ENCODE data around the gene HS3ST3B1. TPM values are rescaled to one million over a fixed set of nuclear protein-coding genes. Genes with fewer than 3 reads are reported as not detected.

Gene HS3ST3B1
- total RNA-seq, 2 donors from 2014 or later: 0.78 to 2.8 TPM

DNA sequence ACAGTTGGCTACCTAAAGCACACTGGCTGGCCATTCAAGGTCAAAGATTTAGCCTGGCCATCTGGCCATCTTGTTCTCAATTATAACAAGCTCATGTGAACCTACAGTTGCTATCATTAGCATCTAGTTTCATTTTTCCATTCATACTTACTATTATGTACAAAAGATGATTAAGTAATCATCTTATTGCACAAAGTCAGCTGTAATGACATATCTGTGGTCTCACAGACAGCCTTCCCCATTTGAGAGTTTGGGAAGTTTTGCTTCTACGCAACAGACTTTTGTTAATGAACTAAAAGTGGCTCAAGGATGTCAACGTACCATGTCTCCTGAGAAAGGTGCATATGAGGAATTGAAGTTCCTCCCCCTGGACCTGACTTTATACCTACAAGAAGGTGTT, 51.3 kb downstream of the HS3ST3B1 start:
- H3K36me3 ChIP-seq: no peaks in the 10 kb centered on the region
- no peak for DNase-seq (ENCODE audit: low spot score)
- no peak overlapping the region for H3K27ac ChIP-seq
- H3K4me1 ChIP-seq: no peaks in the 10 kb centered on the region
- H3K4me3 ChIP-seq: no peak overlapping the region
- peaks cover 0 to 8% of the 10 kb centered on the region in 2 donors for H3K9me3 ChIP-seq
- H3K27me3 ChIP-seq: no peaks in the 10 kb centered on the region
- TF ChIP-seq, protein P1, sequence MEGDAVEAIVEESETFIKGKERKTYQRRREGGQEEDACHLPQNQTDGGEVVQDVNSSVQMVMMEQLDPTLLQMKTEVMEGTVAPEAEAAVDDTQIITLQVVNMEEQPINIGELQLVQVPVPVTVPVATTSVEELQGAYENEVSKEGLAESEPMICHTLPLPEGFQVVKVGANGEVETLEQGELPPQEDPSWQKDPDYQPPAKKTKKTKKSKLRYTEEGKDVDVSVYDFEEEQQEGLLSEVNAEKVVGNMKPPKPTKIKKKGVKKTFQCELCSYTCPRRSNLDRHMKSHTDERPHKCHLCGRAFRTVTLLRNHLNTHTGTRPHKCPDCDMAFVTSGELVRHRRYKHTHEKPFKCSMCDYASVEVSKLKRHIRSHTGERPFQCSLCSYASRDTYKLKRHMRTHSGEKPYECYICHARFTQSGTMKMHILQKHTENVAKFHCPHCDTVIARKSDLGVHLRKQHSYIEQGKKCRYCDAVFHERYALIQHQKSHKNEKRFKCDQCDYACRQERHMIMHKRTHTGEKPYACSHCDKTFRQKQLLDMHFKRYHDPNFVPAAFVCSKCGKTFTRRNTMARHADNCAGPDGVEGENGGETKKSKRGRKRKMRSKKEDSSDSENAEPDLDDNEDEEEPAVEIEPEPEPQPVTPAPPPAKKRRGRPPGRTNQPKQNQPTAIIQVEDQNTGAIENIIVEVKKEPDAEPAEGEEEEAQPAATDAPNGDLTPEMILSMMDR (IDR thresholded peaks at IDR 0.05): no peak

DNA sequence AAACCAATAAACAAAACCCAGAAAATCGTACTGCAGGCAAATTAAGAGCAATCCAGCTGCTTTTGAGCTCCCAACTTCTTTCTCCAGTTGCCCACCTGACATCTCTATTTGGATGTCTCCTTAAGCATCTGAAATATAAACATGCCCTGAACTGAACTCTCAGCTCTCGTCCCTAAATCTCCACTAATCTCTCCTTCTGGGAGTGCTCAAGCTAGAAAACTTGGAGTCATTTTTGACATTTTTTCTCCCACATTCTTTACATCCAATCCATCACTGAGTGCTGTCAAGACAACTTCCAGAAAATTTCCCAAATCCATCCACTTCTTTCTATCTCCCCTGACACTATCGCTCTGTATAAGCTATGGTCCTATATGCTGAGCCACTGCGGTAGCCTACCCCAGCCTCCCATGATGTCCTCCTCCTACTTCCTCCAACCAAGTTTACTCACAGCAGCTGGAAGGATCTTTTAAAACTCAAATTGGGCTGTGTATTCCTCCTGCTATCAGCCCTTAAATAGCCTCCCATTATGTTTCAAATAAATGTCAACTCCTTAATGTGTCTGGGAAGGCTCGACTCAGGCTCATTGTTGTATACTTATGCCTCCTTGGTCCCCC, 53.1 kb downstream of the HS3ST3B1 start:
- no peaks in the 10 kb centered on the region for H3K27me3 ChIP-seq
- H3K4me3 ChIP-seq: no peak overlapping the region
- peaks cover 0 to 8% of the 10 kb centered on the region in 2 donors for H3K9me3 ChIP-seq
- TF ChIP-seq, protein P1 (IDR thresholded peaks at IDR 0.05): no peak
- H3K27ac ChIP-seq: no peak overlapping the region
- H3K4me1 ChIP-seq: no peaks in the 10 kb centered on the region
- DNase-seq (ENCODE audit: low spot score): no peak
- H3K36me3 ChIP-seq: no peaks in the 10 kb centered on the region

DNA sequence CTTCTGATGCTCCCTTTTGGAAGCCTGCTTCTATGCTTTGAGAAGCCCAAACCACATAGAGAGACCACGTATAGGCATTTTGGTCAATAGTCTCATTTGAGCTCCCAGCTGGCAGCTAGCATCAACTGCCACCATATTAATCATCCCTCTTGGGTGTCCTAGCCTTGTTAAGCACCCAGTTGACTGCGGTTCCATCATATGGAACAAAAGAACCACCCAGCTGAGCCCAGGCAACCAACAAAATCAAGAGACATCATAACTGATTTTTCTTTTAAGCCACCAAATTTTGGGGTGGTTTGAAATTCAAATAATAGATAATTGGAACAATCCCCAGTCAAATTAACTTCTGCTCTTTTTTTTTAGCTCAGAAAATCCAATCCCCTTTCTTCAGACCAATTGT, 53.9 kb downstream of the HS3ST3B1 start:
- H3K27me3 ChIP-seq: no peaks in the 10 kb centered on the region
- H3K4me1 ChIP-seq: no peaks in the 10 kb centered on the region
- no peak overlapping the region for H3K4me3 ChIP-seq
- TF ChIP-seq, protein P1 (IDR thresholded peaks at IDR 0.05): no peak
- no peaks in the 10 kb centered on the region for H3K36me3 ChIP-seq
- H3K27ac ChIP-seq: no peak overlapping the region
- H3K9me3 ChIP-seq: peaks cover 0 to 8% of the 10 kb centered on the region in 2 donors
- no peak for DNase-seq (ENCODE audit: low spot score)

DNA sequence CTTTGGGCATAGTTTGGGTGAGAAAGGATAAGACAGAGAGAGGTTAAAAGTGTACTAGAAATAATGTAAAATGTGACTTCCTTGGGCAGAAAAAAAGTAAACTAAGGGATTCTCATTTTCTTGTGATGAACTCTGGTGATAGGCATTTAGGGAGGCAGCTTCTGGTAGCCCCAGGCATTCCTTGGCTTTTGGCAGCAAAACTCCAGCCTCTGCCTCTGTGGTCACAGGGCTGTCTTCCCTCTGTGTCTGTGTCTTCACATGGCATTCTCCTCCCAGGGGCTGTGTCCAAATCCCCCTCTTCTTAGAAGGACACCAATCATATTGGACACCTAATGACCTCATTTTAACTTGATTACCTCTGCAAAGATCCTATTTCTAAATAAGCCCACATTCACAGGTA, 54.7 kb downstream of the HS3ST3B1 start:
- TF ChIP-seq, protein P1 (IDR thresholded peaks at IDR 0.05): no peak
- no peak overlapping the region for H3K4me3 ChIP-seq
- peaks cover 0 to 8% of the 10 kb centered on the region in 2 donors for H3K9me3 ChIP-seq
- H3K36me3 ChIP-seq: no peaks in the 10 kb centered on the region
- no peak overlapping the region for H3K27ac ChIP-seq
- H3K27me3 ChIP-seq: no peaks in the 10 kb centered on the region
- DNase-seq (ENCODE audit: low spot score): no peak
- H3K4me1 ChIP-seq: no peaks in the 10 kb centered on the region

DNA sequence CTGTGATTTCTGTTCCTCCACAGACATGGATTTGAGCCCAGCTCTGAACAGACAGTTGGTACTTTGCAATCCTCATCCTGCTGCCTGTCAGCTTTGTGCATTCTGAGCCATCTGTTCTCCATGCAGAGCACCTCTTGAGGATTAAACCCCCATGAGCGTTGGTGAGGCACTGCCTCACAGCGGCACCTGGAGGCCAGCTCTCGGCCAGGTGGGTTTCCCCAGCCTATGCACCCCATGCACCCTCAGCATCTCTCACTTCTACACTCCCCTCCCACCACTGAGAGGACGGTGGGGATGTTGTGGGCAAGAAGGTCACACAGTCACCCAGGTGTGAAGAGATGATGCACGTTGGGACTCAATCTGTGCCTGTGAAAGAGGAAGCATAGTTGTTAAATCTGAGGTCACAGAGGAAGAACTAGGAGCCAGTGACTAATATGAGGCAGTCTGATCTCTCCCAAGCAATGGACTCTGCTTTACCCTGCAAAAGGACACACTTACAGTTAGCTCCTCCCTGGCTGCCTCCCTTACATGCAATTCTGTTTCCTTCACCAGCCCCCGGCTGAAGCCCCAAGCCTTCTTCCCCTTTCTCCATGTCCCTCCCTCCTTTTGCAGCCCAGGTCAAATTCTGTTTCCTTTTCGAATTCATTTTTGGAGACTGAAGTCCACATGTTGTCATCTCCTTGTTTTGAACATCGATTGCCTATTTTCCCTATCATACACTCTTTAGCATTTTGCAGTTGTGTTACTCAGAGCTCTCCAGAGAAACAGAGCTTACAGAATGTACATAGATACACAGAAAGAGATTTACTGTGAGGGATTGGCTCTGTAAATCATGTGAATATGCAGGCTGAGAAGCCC, 58.5 kb downstream of the HS3ST3B1 start:
- no peak for DNase-seq (ENCODE audit: low spot score)
- Histone ChIP-seq H3K4me1 (no peaks in the 10 kb centered on the region), H3K36me3 (no peaks in the 10 kb centered on the region), H3K27me3 (no peaks in the 10 kb centered on the region), H3K27ac (no peak overlapping the region), H3K4me3 (no peak overlapping the region), H3K9me3 (peaks cover 0 to 7% of the 10 kb centered on the region in 2 donors)
- TF ChIP-seq, protein P1 (IDR thresholded peaks at IDR 0.05): no peak
